Fibroblast of skin of abdomen (primary cell): ENCODE results near the gene CASKIN2. TPM values are rescaled to one million over a fixed set of nuclear protein-coding genes. Genes with fewer than 3 reads are reported as not detected.

Source experiments
- DNase-seq: peaks from one replicate; pipeline ENCODE4 v3.0.0-alpha.2; 2013
- polyA plus RNA-seq, 2 experiments: library from polyadenylated mRNA; unstranded; fragments of 120-200 nt; gene quantifications; one replicate each; pipeline ENCODE4 v1.2.1, GENCODE V29; 2013; ENCODE audit not compliant: insufficient read length in 2 of 2

The CASKIN2 gene, protein sequence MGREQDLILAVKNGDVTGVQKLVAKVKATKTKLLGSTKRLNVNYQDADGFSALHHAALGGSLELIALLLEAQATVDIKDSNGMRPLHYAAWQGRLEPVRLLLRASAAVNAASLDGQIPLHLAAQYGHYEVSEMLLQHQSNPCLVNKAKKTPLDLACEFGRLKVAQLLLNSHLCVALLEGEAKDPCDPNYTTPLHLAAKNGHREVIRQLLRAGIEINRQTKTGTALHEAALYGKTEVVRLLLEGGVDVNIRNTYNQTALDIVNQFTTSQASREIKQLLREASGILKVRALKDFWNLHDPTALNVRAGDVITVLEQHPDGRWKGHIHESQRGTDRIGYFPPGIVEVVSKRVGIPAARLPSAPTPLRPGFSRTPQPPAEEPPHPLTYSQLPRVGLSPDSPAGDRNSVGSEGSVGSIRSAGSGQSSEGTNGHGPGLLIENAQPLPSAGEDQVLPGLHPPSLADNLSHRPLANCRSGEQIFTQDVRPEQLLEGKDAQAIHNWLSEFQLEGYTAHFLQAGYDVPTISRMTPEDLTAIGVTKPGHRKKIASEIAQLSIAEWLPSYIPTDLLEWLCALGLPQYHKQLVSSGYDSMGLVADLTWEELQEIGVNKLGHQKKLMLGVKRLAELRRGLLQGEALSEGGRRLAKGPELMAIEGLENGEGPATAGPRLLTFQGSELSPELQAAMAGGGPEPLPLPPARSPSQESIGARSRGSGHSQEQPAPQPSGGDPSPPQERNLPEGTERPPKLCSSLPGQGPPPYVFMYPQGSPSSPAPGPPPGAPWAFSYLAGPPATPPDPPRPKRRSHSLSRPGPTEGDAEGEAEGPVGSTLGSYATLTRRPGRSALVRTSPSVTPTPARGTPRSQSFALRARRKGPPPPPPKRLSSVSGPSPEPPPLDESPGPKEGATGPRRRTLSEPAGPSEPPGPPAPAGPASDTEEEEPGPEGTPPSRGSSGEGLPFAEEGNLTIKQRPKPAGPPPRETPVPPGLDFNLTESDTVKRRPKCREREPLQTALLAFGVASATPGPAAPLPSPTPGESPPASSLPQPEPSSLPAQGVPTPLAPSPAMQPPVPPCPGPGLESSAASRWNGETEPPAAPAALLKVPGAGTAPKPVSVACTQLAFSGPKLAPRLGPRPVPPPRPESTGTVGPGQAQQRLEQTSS (N-terminal part only)
- polyA plus RNA-seq (2013, experiment 1 of 2; ENCODE audit: insufficient read length): 9.4 TPM
- 10.4 TPM for polyA plus RNA-seq (2013, experiment 2 of 2; ENCODE audit: insufficient read length)

DNA sequence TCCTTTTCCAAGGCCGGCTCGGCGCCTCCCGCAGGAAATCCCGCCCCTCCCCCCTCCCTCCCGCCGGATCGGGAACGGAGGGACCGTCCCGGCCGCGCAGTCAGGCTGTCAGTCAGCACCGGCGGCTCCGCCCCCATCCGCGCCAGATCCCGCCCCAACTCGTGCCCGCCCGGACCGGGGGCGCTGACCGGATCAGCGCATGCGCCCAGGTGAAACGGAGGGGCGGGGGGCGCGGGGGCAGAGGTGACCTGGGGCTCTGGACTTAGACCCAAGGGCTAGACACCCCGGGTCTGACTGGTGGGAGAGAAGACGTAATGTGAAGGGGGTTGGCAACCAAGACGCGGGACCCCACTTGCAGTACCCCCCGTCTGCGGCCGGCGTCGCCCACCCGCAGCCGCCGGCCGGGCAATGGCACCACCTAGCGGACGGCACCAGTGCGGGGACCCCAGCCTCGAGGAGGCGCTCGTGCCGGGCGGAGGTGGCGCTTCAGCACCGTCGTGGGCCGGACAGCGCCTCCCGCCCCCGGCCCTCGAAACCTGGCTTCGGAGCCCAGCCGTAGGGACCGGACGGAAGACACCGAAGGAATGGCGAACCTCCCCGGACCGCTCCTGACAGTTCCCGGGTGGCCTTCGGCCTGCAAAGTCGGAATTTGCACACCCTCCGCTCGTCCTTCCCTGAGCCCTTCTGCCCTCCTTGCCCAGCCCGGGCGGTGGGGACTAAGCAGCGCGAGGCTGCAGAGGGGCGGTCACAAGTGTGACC lies at the start of gene CASKIN2:
Gene CASKIN2 (minus strand): TSS at position 42 of the 759 bp plus-strand sequence. CDS start 1,733 bp downstream, outside the sequence.
- peak; percentile 92 for DNase-seq

DNA sequence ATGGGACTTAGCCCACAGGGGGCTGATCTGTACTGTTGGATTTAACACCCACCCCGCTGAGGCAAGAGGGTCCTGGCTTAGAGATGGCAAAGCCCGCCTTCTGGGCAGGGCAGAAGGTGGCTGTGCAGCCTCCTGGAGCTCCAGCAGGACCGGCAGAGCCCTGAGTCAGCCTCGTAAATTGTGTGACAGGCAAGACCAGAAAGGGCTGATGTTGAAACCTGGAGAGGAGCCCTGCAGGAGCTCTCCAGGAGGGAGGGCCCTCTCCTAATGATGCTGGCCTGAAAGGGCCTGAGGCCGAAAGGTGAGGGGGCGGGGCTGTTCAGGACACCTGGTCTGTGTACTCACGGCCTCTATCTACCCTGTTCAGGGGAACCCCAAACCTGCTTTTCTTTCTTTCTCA lies 49.7 kb upstream of the CASKIN2 start:
- DNase-seq: no peak

DNA sequence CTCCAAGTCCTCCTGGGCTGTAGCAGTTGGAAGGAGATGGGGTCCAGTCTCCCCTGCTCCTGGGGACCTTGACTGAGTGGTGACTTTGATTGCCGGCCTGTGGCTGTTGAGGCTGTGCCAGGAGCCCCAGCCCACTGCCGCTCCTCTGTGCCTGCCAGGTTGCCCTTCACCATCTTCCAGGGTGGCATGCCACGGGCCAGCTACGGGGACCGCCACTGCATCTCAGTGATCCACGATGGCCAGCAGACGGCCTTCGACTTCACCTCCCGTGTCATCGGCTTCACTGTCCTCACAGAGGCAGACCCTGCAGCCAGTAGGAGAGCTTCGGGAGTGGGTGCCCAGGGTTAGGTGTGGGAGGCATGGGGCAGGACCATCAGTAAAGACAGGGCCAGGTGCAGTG lies 48.9 kb upstream of the CASKIN2 start:
- no peak for DNase-seq

DNA sequence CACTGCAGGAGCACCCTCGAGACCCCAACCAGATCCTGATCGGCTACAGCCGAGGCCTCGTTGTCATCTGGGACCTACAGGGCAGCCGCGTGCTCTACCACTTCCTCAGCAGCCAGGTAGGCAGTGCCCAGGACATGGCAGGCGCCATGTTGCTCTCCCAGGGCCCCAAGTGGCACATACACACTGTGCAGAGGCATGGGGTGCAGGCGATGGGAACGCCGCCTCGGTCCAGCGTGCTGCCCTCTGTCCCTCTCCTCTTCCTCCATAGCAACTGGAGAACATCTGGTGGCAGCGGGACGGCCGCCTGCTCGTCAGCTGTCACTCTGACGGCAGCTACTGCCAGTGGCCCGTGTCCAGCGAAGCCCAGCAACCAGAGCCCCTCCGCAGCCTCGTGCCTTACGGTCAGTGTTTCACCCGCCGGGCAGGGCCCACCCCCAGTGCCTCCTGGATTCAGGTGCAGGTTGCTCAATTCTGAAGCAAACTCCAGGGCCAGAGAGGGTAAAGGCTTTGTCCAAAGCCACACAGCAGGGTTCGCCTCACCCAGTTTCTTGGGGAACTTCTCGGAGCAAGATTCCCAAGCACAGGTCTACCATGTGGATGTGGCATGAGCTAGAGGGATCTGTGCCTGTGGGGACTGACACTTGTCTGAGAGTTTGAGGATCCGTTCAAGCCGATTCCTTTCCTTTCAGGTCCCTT lies 47.9 kb upstream of the CASKIN2 start:
- no peak for DNase-seq

DNA sequence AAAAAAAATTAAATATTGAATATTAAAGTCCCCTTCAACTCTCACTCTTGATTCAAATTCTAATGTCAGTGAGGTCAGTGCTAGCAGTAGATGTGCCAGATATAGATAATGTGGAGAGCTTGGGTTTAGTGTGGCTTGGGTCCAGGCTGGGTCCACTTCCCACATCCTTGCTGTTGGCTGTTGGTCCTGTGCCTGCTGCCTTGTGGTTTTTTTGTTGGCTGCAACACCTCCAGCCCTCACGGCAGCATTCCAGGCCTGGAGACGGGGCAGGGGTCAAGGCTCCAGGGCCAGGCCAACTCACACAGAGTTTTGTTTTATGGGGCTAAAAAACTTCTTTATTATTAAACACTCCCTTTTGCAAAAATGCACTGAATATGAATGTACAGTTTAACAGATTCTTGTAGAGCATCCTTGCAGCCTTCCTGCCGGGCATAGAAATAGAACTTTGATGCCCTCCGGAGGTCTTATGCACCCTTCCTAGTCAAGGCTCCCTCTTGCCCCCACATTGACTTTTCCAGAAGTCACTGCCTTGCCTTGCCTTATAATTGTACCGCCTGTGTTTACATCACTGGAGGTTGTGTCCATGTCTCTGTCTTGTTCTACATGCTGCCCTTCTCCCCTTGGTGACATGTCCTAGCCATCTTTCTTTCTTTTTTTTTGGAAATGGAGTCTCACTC lies 46.7 kb upstream of the CASKIN2 start:
- DNase-seq: no peak

DNA sequence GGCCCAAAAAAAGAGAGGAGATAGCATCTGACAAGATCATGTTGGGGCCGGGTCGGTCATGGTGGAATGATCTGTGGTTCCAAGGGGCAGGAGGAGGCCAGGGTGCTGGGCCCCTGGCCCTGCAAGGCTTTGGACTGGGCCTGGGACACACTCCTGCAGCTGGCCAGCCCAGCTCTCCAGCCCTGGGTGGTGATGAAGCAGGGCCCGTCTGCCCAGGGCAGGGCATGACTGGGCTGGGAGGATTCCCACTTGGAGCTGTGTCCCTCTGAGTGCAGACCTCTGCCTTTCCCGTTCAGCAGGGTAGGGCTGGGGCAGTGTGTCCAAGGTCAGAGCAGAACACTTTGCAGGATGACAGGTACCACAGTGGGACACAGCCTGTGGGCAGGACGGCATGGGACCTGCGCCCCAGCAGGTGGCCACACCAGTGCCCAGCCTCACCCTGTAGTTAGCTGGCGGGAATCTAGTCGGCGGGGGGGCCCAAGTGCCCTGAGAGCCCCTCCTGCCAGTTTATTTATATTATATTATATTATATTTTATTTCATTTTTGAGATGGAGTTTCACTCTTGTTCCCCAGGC lies 44.7 kb upstream of the CASKIN2 start:
- DNase-seq: no peak

DNA sequence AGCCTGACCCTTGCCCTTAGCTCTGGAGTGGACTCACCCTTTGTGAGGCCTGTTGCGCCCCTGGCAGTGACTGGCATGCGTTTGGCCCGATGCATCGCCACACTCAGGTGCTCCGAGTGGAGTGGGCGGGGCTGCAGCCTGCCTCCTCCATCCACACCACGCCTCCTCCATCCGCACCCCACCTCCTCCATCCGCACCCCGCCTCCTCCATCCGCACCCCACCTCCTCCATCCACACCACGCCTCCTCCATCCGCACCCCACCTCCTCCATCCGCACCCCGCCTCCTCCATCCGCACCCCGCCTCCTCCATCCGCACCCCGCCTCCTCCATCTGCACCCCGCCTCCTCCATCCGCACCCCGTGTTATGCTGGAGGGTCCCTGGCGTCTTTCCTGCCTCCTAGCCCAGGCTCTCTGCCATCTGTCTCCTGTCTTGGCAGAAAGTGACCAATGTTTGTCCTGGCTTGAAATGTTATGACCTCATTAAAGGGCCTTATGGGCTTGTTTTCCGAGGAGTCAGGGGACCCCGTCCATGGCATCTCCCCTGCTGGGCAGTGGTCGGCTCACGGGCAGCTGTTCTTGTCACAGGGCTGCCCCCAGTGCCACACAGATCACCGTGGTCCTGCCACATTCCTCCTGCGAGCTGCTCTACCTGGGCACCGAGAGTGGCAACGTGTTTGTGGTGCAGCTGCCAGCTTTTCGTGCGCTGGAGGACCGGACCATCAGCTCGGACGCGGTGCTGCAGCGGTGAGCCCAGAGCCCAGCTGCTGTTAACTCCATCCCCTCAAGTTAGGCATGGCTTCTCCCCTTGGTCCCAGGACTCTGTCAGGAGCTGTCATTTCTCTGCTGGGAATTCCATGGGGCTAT lies 43.6 kb upstream of the CASKIN2 start:
- no peak for DNase-seq

DNA sequence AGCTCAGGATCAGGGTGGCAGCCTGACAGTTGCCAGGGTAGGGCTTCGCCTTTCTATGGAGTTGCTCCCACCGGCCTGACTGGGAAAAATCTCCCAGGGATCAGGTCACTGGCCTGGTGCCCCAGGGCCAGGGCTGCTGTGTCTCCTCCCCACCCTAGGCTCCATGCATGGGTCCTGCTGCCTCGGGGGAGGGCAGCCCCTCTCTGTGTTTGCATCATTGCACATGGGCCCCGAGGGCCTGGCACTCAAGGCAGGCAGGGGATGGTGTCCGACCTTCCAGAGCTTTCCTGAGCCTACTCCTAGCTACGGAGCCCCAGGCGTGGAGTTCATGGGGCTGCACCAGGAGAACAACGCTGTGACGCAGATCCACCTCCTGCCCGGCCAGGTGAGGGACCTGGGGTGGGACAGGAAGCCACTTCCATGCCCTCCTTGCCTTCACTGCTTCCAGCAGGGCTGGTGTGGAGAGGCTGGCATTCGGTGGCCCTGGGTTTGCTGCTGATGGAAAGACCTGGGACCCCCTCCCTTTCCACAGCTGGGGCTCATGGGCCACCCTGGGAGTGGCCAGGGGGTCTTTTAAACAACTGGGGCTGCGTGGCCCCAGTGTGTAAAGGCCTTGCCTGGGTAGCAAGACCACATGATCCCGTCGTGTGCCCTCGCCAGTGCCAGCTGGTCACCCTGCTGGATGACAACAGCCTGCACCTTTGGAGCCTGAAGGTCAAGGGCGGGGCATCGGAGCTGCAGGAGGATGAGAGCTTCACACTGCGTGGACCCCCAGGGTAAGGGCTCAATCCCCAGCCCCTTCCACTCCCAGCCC lies 42.7 kb upstream of the CASKIN2 start:
- DNase-seq: no peak

DNA sequence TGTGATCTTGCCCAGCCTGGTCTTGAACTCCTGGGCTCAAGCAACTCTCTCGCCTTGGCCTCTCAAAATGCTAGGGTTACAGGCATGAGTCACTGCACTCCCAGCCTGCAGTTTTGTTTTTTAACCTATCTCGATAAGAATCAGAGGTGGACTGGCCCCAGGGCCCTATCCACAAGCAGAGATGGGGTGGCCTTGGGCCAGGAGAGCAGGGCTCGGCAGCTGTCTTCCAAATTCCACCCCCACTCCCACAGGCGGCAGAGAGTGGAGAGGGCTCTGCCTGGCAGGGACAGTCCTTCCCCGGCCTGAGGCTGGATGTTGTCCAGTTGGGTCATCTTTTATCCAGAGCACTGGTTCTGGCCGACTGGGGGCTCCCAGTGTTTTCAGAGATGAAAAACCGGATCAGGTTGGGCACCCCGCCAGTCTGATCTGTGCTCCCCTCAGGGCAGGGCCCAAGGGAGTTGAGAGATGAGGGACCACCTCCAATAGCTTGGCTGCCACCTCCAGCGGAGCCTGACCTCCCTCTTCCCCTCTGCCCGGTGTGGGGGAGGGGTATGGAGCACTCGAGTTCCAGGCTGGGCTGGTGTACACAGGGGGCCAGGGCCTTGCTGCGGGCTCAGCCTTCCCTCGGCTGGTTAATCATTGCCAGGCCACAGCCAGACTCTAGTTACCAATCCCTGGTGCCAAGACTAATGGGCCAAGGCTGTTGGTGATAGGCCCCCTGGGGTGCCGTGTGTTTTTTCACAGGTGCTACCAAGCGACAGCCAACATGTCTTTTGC lies 41.9 kb upstream of the CASKIN2 start:
- DNase-seq: no peak

DNA sequence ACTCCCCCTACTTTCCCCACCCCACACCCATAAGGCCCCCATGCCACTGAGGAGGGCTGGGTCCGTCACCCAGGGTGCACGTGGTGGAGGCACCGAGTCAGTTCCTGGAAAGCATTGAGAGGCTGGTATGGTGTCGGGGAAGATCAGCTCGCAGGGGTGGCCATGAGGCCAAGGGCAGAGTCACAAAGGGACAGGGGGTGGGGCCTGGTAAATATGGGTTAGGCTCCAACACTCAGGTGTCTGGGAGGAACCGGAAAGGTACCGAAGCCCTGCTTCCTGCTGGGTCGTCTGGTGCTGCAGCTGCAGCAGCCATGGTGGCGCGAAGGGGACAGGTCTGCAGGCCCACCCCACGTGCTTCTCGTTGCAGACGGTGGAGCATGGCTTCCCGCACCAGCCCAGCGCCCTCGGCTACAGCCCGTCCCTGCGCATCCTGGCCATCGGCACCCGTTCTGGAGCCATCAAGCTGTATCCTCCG lies 40.4 kb upstream of the CASKIN2 start:
- no peak for DNase-seq

DNA sequence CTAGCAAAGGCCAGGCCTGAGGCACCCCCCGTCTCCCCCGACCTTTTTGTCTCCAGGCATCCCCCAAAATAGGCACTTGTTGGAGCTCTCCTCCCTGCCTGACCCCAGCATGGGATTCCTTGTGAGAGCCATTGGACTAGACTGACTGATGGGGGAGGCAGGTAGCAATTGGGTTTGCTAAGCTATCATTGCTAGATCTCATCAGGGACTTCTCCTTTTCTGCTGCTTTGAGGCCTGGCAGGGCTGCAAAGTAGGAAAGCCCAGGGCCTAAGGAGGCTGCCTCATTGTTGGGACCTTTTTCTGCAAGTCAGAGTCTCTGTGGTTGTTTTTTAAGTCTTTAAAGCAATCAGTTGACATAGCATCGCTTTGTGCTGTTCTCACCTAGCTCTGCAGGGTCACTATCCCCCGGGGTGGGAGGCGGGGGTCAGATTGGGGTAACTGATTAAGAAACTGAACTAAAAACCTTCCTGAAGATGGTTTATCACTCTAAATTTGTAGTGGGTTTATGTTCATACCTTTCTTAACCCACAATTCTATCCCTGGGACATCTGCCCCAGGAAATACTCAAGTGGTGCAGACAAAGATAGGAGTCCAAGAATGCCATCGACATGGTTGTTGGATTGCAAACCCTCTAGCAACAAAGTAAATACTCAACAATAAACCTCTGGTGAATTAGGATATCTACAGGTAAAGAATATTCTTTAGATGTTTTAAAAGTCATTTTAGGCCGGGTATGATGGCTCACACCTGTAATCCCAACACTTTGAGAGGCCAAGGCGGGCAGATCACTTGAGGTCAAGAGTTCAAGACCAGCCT lies 38.2 kb upstream of the CASKIN2 start:
- DNase-seq: no peak

DNA sequence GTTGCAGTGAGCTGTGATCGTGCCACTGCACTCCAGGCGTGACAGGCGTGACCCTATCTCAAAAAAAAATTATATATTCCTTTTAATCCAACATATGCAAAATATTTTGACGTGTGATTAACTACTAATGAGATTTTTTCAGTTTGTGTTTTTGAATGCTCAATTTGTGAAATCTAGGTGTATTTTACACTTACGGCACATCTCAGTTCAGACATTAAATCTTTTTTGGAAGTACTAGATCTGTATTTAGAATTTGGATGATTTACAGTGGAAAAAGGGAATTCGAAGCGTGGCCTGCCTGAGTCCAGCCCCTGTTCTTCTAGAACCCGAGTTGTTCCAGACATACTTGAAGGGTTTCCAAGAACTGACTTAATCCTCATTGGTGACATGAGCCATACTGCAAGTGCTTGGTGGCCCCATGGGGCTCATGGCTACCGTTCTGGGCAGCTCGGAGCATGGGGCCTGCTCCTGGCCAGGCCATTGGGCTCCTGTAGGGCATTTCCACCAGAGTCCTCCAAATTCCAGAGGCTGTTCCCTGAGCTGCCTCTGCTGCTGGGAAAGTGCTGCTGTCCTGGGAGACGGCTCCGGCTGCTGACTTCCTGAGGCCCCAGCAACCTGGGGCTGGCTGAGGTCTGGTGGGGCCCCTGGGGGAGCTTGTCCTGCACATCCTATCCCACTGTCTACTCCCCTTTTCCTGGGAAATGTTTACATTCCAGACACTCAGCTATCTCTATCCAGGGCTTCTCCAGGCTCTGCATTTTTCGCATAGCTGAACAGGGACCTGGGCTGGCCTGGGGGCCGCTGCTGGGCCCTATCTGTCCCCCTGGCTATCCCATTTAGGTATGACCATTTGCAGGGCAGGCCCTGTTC lies 37.3 kb upstream of the CASKIN2 start:
- DNase-seq: peak; percentile 60

DNA sequence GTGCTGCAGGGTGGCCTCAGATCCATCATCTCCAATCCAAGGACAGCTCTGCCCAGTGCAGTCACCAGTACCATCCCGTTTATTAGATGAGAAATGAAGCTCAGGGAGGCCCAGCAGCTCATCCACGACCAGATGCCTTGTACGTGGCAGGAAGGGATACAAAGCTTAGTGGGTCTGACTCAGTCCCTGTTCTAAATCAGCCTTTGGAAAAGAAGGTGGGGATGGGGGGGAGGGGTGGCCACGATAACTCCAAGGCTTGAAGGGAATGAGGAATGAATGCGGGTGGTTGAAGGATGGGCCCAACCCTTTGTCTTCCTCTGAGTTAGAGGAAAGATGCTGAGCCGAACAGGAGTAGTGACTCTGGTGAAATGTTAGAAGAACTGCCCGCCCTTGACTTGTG lies 35.9 kb upstream of the CASKIN2 start:
- peak; percentile 27 for DNase-seq

DNA sequence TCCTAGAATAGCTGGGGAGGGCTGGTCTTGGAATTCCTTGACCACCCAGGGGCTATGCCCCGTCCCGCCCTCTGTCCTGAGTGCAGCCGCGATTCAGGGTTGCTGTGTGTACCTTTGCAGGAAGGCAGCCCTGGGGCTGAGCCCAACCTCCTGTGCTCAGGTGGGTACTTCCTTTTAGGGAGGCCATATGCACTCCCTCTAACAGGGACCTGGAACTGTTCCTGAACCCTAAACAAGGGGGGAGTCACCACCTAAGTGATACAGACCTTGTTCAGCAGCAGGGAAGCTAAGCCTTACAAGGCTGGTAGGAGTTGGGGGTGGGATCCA lies 34.8 kb upstream of the CASKIN2 start:
- no peak for DNase-seq

DNA sequence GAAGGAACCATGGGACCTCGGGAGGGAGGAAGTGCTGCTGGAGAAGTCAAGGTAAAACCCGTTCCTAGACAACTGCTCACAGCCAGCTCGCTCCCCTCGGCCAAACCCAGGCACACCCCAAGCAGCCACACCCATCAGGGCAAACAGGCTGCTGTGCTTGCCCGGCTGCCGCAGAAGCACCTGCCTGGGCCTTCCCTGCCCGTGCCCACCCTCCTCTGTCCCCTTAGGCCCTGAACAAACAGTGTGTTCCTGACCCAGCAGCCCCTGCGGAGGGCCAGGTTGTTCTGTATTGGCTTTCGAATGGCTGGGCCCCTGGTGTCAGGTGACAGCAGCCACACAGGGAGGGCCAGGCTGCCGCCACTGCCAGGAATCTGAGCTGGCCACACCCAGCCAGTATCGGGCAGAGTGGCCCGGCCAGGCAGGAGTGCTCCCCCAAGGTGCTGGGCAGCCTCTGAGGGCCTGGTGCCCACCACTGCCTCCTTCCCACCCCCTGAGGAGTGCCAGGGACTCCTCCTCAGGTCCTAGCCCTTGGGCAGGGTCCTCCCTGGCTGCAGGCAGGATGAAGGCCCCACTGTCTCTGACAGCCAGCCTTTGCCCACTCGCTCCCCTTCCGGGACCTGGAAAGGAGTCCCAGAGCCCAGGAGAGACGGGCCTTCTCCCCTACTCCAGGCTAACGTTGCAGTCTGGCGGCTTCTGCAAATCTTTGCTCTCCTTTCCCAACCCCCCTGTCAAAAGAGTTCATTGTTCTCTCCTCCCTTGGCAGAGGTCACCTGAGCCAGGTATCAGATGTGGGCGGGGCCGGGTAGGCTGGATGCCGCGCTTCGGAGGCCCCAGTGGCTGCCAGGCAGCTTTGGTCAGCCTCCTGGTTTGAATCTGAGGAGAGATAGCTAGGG lies 34.2 kb upstream of the CASKIN2 start:
- DNase-seq: no peak
